Choroid plexus epithelial cell (primary cell): Measurements from ENCODE around the gene OPN3.
A peak's percentile ranks its signal among the peaks of the same experiment; 100 is the strongest.

ENCODE experiments used
- DNase-seq: peaks from one replicate; pipeline ENCODE4 v3.0.0-alpha.2; 2010; ENCODE audit warnings: low read depth
- H3K4me3 ChIP-seq: 2 replicates; pipeline ENCODE4 v1.5.1; 2011; ENCODE audit warnings: low read depth, mild to moderate bottlenecking, control low read depth, low read length, moderate library complexity
- CTCF ChIP-seq: conservative IDR thresholded peaks from 2 replicates; pipeline ENCODE4 v1.5.1; 2011; ENCODE audit warnings: low read depth, mild to moderate bottlenecking, control low read depth, inconsistent platforms, low read length, moderate library complexity

Gene OPN3

GRCh38 chr1:241638909-241639622 is 1.1 kb downstream of the OPN3 start:
- no peak for TF ChIP-seq CTCF
- peak overlapping the region; percentile 76 for H3K4me3 ChIP-seq
- DNase-seq, result peak; percentile 57

GRCh38 chr1:241638099-241638682 is 2.0 kb downstream of the OPN3 start:
- no peak for DNase-seq
- no peak for TF ChIP-seq CTCF
- peak overlapping the region; percentile 33 for H3K4me3 ChIP-seq

DNA sequence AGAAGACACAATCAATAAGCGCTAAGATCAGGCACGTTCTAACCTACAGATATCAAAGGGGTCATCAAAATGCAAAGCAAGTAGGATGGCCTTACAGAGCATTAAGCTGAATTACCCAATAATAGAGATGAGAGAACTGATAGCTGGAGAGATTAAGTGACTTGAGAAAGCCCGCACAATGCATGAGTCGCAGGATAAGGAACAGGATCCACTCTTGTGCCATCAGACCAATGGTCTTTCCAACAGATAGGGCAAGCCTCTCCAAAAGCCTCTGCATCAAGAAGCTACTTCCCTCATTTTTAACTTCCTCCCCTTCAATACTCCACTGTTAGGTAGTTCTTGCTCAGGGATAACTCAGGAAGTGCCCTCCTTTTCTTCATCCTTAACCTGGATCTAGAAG is 2.6 kb downstream of the OPN3 start:
- H3K4me3 ChIP-seq, result no peak overlapping the region
- no peak for TF ChIP-seq CTCF
- no peak for DNase-seq

GRCh38 chr1:241637046-241637590 is 3.1 kb downstream of the OPN3 start:
- no peak overlapping the region for H3K4me3 ChIP-seq
- DNase-seq, result peak; percentile 60
- no peak for TF ChIP-seq CTCF

GRCh38 chr1:241636291-241636690 is 3.9 kb downstream of the OPN3 start:
- no peak for TF ChIP-seq CTCF
- no peak overlapping the region for H3K4me3 ChIP-seq
- DNase-seq, result no peak

- H3K4me3 ChIP-seq, result no peak overlapping the region
- TF ChIP-seq CTCF, result no peak
- no peak for DNase-seq
Observed at GRCh38 chr1:241635556-241636152, 4.5 kb downstream of the OPN3 start.
